K562 (cell line): ENCODE results near the gene TENM3. TPM values are rescaled to one million over a fixed set of nuclear protein-coding genes. Genes with fewer than 3 reads are reported as not detected.

Source experiments
- ATAC-seq: fragments of 200-7000 bp; cut with Tn5 transposase; 3 replicates; pipeline ENCODE4 v1.9.1; 2020; ENCODE audit warnings: moderate library complexity
- BruUV-seq: library from RNA; stranded (reverse); fragments of 400-500 nt; replicated peaks from 2 replicates; lab custom pipeline; 2021; lab: Mats Ljungman, UMichigan
- CTCF ChIA-PET: fragments of 300-600 bp; formaldehyde crosslinking; extraction: SDS; loops from one replicate; lab custom pipeline; 2021; ENCODE audit warnings: low intra/inter-chr PET ratio; lab: Yijun Ruan, JAX
- POLR2A ChIA-PET: fragments of 300-600, 350-650 bp; sonication (Branson Sonifier 250); formaldehyde crosslinking; extraction: SDS; loops from one replicate; lab custom pipeline; 2021; ENCODE audit warnings: antibody characterized with exemption, inconsistent platforms; lab: Yijun Ruan, JAX
- DNase-seq, 4 experiments: peaks; one replicate each; pipeline versions ENCODE4 v3.0.0 to v3.0.0-alpha.2; 2011 to 2018; ENCODE audit warnings: low spot score in 3 of 4, mixed read lengths in 3 of 4; ENCODE audit errors: extremely low read depth in 1 of 4
- FAIRE-seq: peaks from 2 replicates; lab custom pipeline; 2011; peaks lifted over from hg19 to GRCh38; lab: Jason Lieb, UNC
- H2AFZ ChIP-seq: 2 replicates; pipeline ENCODE4 v1.6.0; 2011; ENCODE audit warnings: low read depth, low read length, control low read depth, inconsistent platforms
- H3K27ac ChIP-seq: fragments of 200-600 bp; 3 replicates; pipeline ENCODE4 v1.8.0; 2011; ENCODE audit warnings: low read depth, mild to moderate bottlenecking, control low read depth, inconsistent platforms, low read length, moderate library complexity, mixed read lengths; ENCODE audit errors: extremely low read depth
- H3K27me3 ChIP-seq, 2 experiments: fragments of 300-600 bp in 1 of 2; 2 replicates in 1 of 2; 3 replicates in 1 of 2; pipeline versions ENCODE4 v1.6.0 to v1.8.0; 2011; ENCODE audit warnings: inconsistent platforms in 2 of 2, low read length in 2 of 2, mild to moderate bottlenecking in 1 of 2, mixed read lengths in 1 of 2, moderate library complexity in 1 of 2; ENCODE audit not compliant: control insufficient read depth in 2 of 2, insufficient read depth in 2 of 2
- H3K36me3 ChIP-seq: fragments of 300-600 bp; 3 replicates; pipeline ENCODE4 v1.8.0; 2011; ENCODE audit warnings: mild to moderate bottlenecking, low read length, inconsistent platforms; ENCODE audit not compliant: control insufficient read depth, insufficient read depth
- H3K4me1 ChIP-seq, 2 experiments: fragments of 200-600 bp in 1 of 2; replicated peaks in 1 of 2; 2 replicates in 1 of 2; 3 replicates in 1 of 2; pipeline versions ENCODE4 v1.5.1 to v1.8.0; 2011; ENCODE audit warnings: inconsistent platforms in 2 of 2, low read length in 2 of 2, mild to moderate bottlenecking in 1 of 2, mixed read lengths in 1 of 2, moderate library complexity in 1 of 2; ENCODE audit not compliant: control insufficient read depth in 2 of 2, insufficient read depth in 2 of 2
- H3K4me2 ChIP-seq: 2 replicates; pipeline ENCODE4 v1.6.1; 2011; ENCODE audit warnings: low read length, control low read depth, inconsistent platforms, mixed read lengths; ENCODE audit not compliant: insufficient read depth
- H3K4me3 ChIP-seq: fragments of 200-600 bp; sonication (generic), shearing (Covaris generic); 2 replicates; pipeline ENCODE4 v1.5.1; 2016; ENCODE audit warnings: control low read depth, inconsistent platforms
- H3K79me2 ChIP-seq: fragments of 200-600 bp; 3 replicates; pipeline ENCODE4 v1.8.0; 2011; ENCODE audit warnings: low read length, inconsistent platforms; ENCODE audit not compliant: control insufficient read depth, insufficient read depth
- H3K9ac ChIP-seq, 2 experiments: 2 replicates each; pipeline versions ENCODE4 v1.6.0 to v1.6.1; 2011; ENCODE audit warnings: low read depth in 2 of 2, low read length in 2 of 2, control low read depth in 1 of 2, inconsistent platforms in 1 of 2, mild to moderate bottlenecking in 1 of 2, mixed read lengths in 1 of 2; ENCODE audit not compliant: insufficient read depth in 1 of 2
- H3K9me1 ChIP-seq: one replicate; pipeline ENCODE4 v1.6.0; 2011; ENCODE audit warnings: inconsistent platforms, mild to moderate bottlenecking, low read length, moderate library complexity; ENCODE audit not compliant: control insufficient read depth, insufficient read depth
- H3K9me3 ChIP-seq: replicated peaks from 2 replicates; pipeline ENCODE4 v1.5.1; 2011; ENCODE audit warnings: low read depth, low read length, inconsistent platforms; ENCODE audit not compliant: control insufficient read depth, insufficient read depth
- H4K20me1 ChIP-seq: replicated peaks from 2 replicates; pipeline ENCODE4 v1.6.1; 2011; ENCODE audit warnings: low read length, inconsistent platforms, mixed read lengths; ENCODE audit not compliant: control insufficient read depth, insufficient read depth
- ATF3 ChIP-seq, 2 experiments: fragments of 450-650 bp in 1 of 2; sonication (generic) in 1 of 2; formaldehyde crosslinking in 1 of 2; IDR thresholded peaks in 1 of 2; conservative IDR thresholded peaks in 1 of 2; 2 replicates each; pipeline versions ENCODE4 v1.6.1 to v1.8.1; 2016 to 2023; ENCODE audit warnings: mild to moderate bottlenecking in 2 of 2, moderate library complexity in 2 of 2, inconsistent platforms in 1 of 2, missing genetic modification reagents in 1 of 2
- GTF2A2 ChIP-seq: IDR thresholded peaks from 2 replicates; pipeline ENCODE4 v1.6.1; 2016; ENCODE audit warnings: mild to moderate bottlenecking, missing genetic modification characterization, missing compliant biosample characterization
- HMGN3 ChIP-seq: IDR thresholded peaks from 2 replicates; pipeline ENCODE4 v1.6.1; 2011; ENCODE audit warnings: borderline replicate concordance, low read depth, mild to moderate bottlenecking, mixed read lengths, low read length; ENCODE audit not compliant: insufficient read length; ENCODE audit errors: extremely low read depth
- NFIX ChIP-seq: fragments of 250-450 bp; sonication (Bioruptor Pico); IDR thresholded peaks from 2 replicates; pipeline ENCODE4 v1.4.0; 2020; ENCODE audit warnings: low read depth, mild to moderate bottlenecking, moderate library complexity
- NRF1 ChIP-seq, 2 experiments: fragments of 450-650 bp; IDR thresholded peaks in 1 of 2; conservative IDR thresholded peaks in 1 of 2; 2 replicates each; pipeline ENCODE4 v1.6.1; 2014; ENCODE audit warnings: mild to moderate bottlenecking in 2 of 2
- PRDM10 ChIP-seq: fragments of 450-650 bp; IDR thresholded peaks from 2 replicates; pipeline ENCODE4 v1.6.1; 2018; ENCODE audit not compliant: partially characterized antibody
- USF1 ChIP-seq: sonication (generic); formaldehyde crosslinking; IDR thresholded peaks from 2 replicates; pipeline ENCODE4 v1.9.0; 2022; ENCODE audit warnings: mild to moderate bottlenecking, missing genetic modification reagents
- ZFPM2 ChIP-seq: fragments of 250-450 bp; sonication (Bioruptor Pico); IDR thresholded peaks from 2 replicates; pipeline ENCODE4 v1.5.1; 2022; ENCODE audit warnings: mild to moderate bottlenecking
- WGBS: fragments of 100-300 bp; shearing (Covaris generic); methylation state at CpG from one replicate; pipeline ENCODE4 v1.1.6; 2016; ENCODE audit warnings: low coverage, mixed read lengths; ENCODE audit not compliant: insufficient coverage; ENCODE audit errors: missing lambda C conversion rate; 5-methylcytosine and 5-hydroxymethylcytosine counted together
- in situ Hi-C: fragments of 300-500 bp; cut with MboI; formaldehyde crosslinking; loops from 4 replicates; pipeline ENCODE4 v1.15.0; 2018; ENCODE audit warnings: inconsistent platforms, mixed read lengths
- intact Hi-C: fragments of 100-400 bp; cut with micrococcal nuclease; formaldehyde crosslinking; loops from 2 replicates; pipeline ENCODE4 v1.14.2; 2022
- polyA plus RNA-seq, 8 experiments: library from polyadenylated mRNA; depleted of rRNA in 4 of 8; stranded (reverse) in 5 of 8; unstranded in 3 of 8; fragments of >200 nt; fragmentation: Nextera tagmentation in 2 of 8; fragmentation: Illumina TruSeq in 1 of 8; extraction: Ambion mirVana in 2 of 8; extraction: Trizol in 1 of 8; gene quantifications; 2 replicates each; pipeline versions ENCODE4 v1.2.1 to v1.2.3, GENCODE V29; 2011 to 2014; ENCODE audit warnings: inconsistent platforms in 1 of 8, missing spikeins in 1 of 8
- total RNA-seq, 7 experiments: library from RNA; depleted of rRNA in 6 of 7; stranded (reverse); fragments of >200 nt in 6 of 7; fragmentation: Illumina TruSeq in 2 of 7; extraction: Trizol in 2 of 7; gene quantifications; 2 replicates each; pipeline versions ENCODE4 v1.2.1 to v1.2.3, GENCODE V29; 2011 to 2021; ENCODE audit warnings: low replicate concordance in 1 of 7

Gene TENM3
- total and polyA plus RNA-seq, 9 of the 15 experiments (the other 6 are each of a cell fraction or from before 2014, with no cell fraction given), result 0.01 to 0.02 TPM; not detected in 7

- Histone ChIP-seq H3K9ac (no peak overlapping the region), H3K9me1 (no peaks in the 10 kb centered on the region), H3K4me2 (no peak overlapping the region), H3K36me3 (no peaks in the 10 kb centered on the region), H3K79me2 (no peaks in the 10 kb centered on the region), H3K27ac (no peak overlapping the region), H4K20me1 (no peaks in the 10 kb centered on the region), H3K27me3 (peaks cover 18 to 88% of the 10 kb centered on the region in 2 experiments), H2AFZ (no peak overlapping the region), H3K9me3 (no peaks in the 10 kb centered on the region), H3K4me3 (no peak overlapping the region), H3K4me1 (no peaks in the 10 kb centered on the region; a peak in 1 of 5 replicates)
- FAIRE-seq, result no peak
- ChIA-PET POLR2A (interaction anchor here (0.7 to 1.0 kb wide), 3 partner anchors 9 to 853 kb away, joined by 3 to 5 read pairs (median 3); no protein-coding TSS in a partner anchor), CTCF (no interaction called here)
- peak; percentile 47 to 57 for TF ChIP-seq NRF1 (conservative IDR thresholded peaks at IDR 0.05 in 1 of 2, IDR thresholded peaks at IDR 0.05 in 1 of 2)
- no peak for TF ChIP-seq USF1 (CRISPR knock-in tag)
- in situ Hi-C loops (no loop called here), intact Hi-C loops (no loop called here)
- no TSS peak for BruUV-seq
- no peak for DNase-seq
- ATAC-seq, result no peak
- 0% methylated on average over 10 of the region's 10 CpGs for WGBS
Observed at GRCh38 chr4:182840108-182840507, 596.9 kb downstream of the TENM3 start.

GRCh38 chr4:182842104-182842600 lies 599.0 kb downstream of the TENM3 start:
- DNase-seq (no peak), FAIRE-seq (no peak), ATAC-seq (no peak)
- no peaks in the 10 kb centered on the region for H3K79me2 ChIP-seq
- BruUV-seq, result no TSS peak
- H3K27me3 ChIP-seq, result peaks cover 25 to 92% of the 10 kb centered on the region in 2 experiments
- no peaks in the 10 kb centered on the region; a peak in 1 of 5 replicates for H3K4me1 ChIP-seq
- H3K9ac ChIP-seq, result no peak overlapping the region
- in situ Hi-C loops, result no loop called here
- no peak overlapping the region for H2AFZ ChIP-seq
- H3K4me2 ChIP-seq, result no peak overlapping the region
- under 1% methylated on average over 11 of the region's 11 CpGs for WGBS
- H4K20me1 ChIP-seq, result no peaks in the 10 kb centered on the region
- ChIA-PET POLR2A (no interaction called here), CTCF (no interaction called here)
- no peaks in the 10 kb centered on the region for H3K9me3 ChIP-seq
- H3K27ac ChIP-seq, result no peak overlapping the region
- H3K9me1 ChIP-seq, result no peaks in the 10 kb centered on the region
- H3K4me3 ChIP-seq, result no peak overlapping the region
- intact Hi-C loops, result no loop called here
- H3K36me3 ChIP-seq, result no peaks in the 10 kb centered on the region
- no peak for TF ChIP-seq HMGN3
- TF ChIP-seq PRDM10, result no peak
- TF ChIP-seq NFIX (CRISPR knock-in tag), result no peak
- no peak for TF ChIP-seq ZFPM2 (CRISPR knock-in tag)
- TF ChIP-seq ATF3 (IDR thresholded peaks at IDR 0.05), result peak; percentile 17; the same call in 1 of the 2 replicates
- TF ChIP-seq ATF3 (CRISPR knock-in tag; conservative IDR thresholded peaks at IDR 0.05), result no peak
- TF ChIP-seq GTF2A2 (tag), result no peak
